Measurements from ENCODE around the gene CELF3. TPM values are rescaled to one million over a fixed set of nuclear protein-coding genes. Genes with fewer than 3 reads are reported as not detected.
"Not testable (repeated sequence)": the region's sequence is repeated elsewhere in the genome, so short reads cannot be mapped to it uniquely, and the experiment has no call there.

Gene CELF3
- total RNA-seq, 1 experiment from 2014 or later, result 0.27 TPM

GRCh38 chr1:151673407-151673806 lies 43.2 kb downstream of the CELF3 start:
- Histone ChIP-seq H3K36me3 (ENCODE audit: control insufficient read depth, insufficient read depth, low read length) (peaks cover 2% of the 10 kb centered on the region; the same call in 1 of the 2 replicates), H3K9me3 (no peaks in the 10 kb centered on the region), H3K4me3 (ENCODE audit: low read depth, low read length) (no peak overlapping the region), H3K4me1 (no peaks in the 10 kb centered on the region), H3K27me3 (replicated peaks; ENCODE audit: control insufficient read depth, insufficient read depth, low read length) (no peaks in the 10 kb centered on the region)
- TF ChIP-seq CTCF (IDR thresholded peaks at IDR 0.05; ENCODE audit: insufficient read depth in 1 of 2, low read depth in 1 of 2, low read length in 1 of 2, severe bottlenecking in 1 of 2, unreplicated experiment in 1 of 2), result no peak
- intact Hi-C loops (cut with micrococcal nuclease; ENCODE audit: unreplicated experiment), result no loop called here
- DNase-seq, result no peak
- Mint-ChIP-seq H3K4me3 (ENCODE audit: unreplicated experiment) (no peak overlapping the region), H3K4me1 (ENCODE audit: low read depth, unreplicated experiment) (no peaks in the 10 kb centered on the region), H3K27ac (ENCODE audit: unreplicated experiment) (no peak overlapping the region), H3K9me3 (ENCODE audit: unreplicated experiment) (peaks cover 17% of the 10 kb centered on the region), H3K27me3 (ENCODE audit: insufficient read depth, unreplicated experiment) (no peaks in the 10 kb centered on the region), H3K36me3 (ENCODE audit: insufficient read depth, unreplicated experiment) (peaks cover 20% of the 10 kb centered on the region)
- CTCF ChIA-PET, result no interaction called here
- BruUV-seq (replicated peaks), result no TSS peak
- POLR2A ChIA-PET, result no interaction called here

- H3K4me1 Mint-ChIP-seq (ENCODE audit: low read depth, unreplicated experiment); BruUV-seq (replicated peaks): not testable (repeated sequence)
Measured at GRCh38 chr1:151670036-151670675, 46.4 kb downstream of the CELF3 start.

GRCh38 chr1:151668090-151668489 lies 48.5 kb downstream of the CELF3 start:
- no peaks in the 10 kb centered on the region for H3K9me3 ChIP-seq
- no peak for TF ChIP-seq CTCF (IDR thresholded peaks at IDR 0.05; ENCODE audit: insufficient read depth in 1 of 2, low read depth in 1 of 2, low read length in 1 of 2, severe bottlenecking in 1 of 2, unreplicated experiment in 1 of 2)
- no peaks in the 10 kb centered on the region for H3K4me1 Mint-ChIP-seq (ENCODE audit: low read depth, unreplicated experiment)
- no peaks in the 10 kb centered on the region for H3K27me3 Mint-ChIP-seq (ENCODE audit: insufficient read depth, unreplicated experiment)
- peaks cover 2% of the 10 kb centered on the region; the same call in 1 of the 2 replicates for H3K36me3 ChIP-seq (ENCODE audit: control insufficient read depth, insufficient read depth, low read length)
- no peaks in the 10 kb centered on the region for H3K27me3 ChIP-seq (replicated peaks; ENCODE audit: control insufficient read depth, insufficient read depth, low read length)
- peaks cover 38% of the 10 kb centered on the region for H3K36me3 Mint-ChIP-seq (ENCODE audit: insufficient read depth, unreplicated experiment)
- no peak overlapping the region for H3K4me3 Mint-ChIP-seq (ENCODE audit: unreplicated experiment)
- POLR2A ChIA-PET, result interaction anchor here (0.5 kb wide), 2 partner anchors 75 to 92 kb away, joined by 3 to 4 read pairs; no protein-coding TSS in a partner anchor
- no peak overlapping the region for H3K27ac Mint-ChIP-seq (ENCODE audit: unreplicated experiment)
- BruUV-seq (replicated peaks), result no TSS peak
- H3K4me1 ChIP-seq, result no peaks in the 10 kb centered on the region
- no peak for DNase-seq
- CTCF ChIA-PET, result no interaction called here
- peaks cover 17% of the 10 kb centered on the region for H3K9me3 Mint-ChIP-seq (ENCODE audit: unreplicated experiment)
- H3K4me3 ChIP-seq (ENCODE audit: low read depth, low read length), result no peak overlapping the region
- intact Hi-C loops (cut with micrococcal nuclease; ENCODE audit: unreplicated experiment), result loop anchor here (10.0 kb wide), 1 partner anchor 73 kb away; no protein-coding TSS in a partner anchor

More at GRCh38 chr1:151670036-151670675, 46.4 kb downstream of the CELF3 start:
- DNase-seq; H3K27me3 Mint-ChIP-seq (ENCODE audit: insufficient read depth, unreplicated experiment); H3K27ac Mint-ChIP-seq (ENCODE audit: unreplicated experiment); H3K27me3 ChIP-seq (replicated peaks; ENCODE audit: control insufficient read depth, insufficient read depth, low read length); POLR2A ChIA-PET; H3K4me1 ChIP-seq; intact Hi-C loops (cut with micrococcal nuclease; ENCODE audit: unreplicated experiment); H3K4me3 ChIP-seq (ENCODE audit: low read depth, low read length); H3K9me3 ChIP-seq; CTCF ChIA-PET; H3K36me3 ChIP-seq (ENCODE audit: control insufficient read depth, insufficient read depth, low read length); H3K4me3 Mint-ChIP-seq (ENCODE audit: unreplicated experiment): not testable (repeated sequence)
- Mint-ChIP-seq H3K36me3 (ENCODE audit: insufficient read depth, unreplicated experiment) (peaks cover 26% of the 10 kb centered on the region), H3K9me3 (ENCODE audit: unreplicated experiment) (peaks cover 17% of the 10 kb centered on the region)
